ENCODE results near the gene KRT13. TPM values are rescaled to one million over a fixed set of nuclear protein-coding genes. Genes with fewer than 3 reads are reported as not detected.
A peak's percentile ranks its signal among the peaks of the same experiment; 100 is the strongest.

KRT13 gene
- total and polyA plus RNA-seq, 9 of the 15 experiments (the other 6 are each of a cell fraction or from before 2014, with no cell fraction given), result 0.11 to 1.1 (median 0.24) TPM; not detected in 3

- TF ChIP-seq THRA (IDR thresholded peaks at IDR 0.05) (no peak), FOS (IDR thresholded peaks at IDR 0.05; ENCODE audit: extremely low read depth, insufficient read length) (peak; percentile 82), CTBP1 (IDR thresholded peaks at IDR 0.05; ENCODE audit: borderline replicate concordance) (peak; percentile 91), ZNF512 (tag; IDR thresholded peaks at IDR 0.05) (no peak), ZNF79 (CRISPR knock-in tag; IDR thresholded peaks at IDR 0.05; ENCODE audit: low read depth) (0 out of 2 replicates have a peak, but pooled peaks have one; percentile 15), TAL1 (IDR thresholded peaks at IDR 0.05) (peak; percentile 39), POLR2AphosphoS5 (IDR thresholded peaks at IDR 0.05; ENCODE audit: control insufficient read depth, insufficient read depth, low read depth, low read length) (peak; percentile 44; the same call in 1 of the 2 replicates), E2F6 (IDR thresholded peaks at IDR 0.05; ENCODE audit: borderline replicate concordance in 1 of 2, extremely low read depth in 1 of 2, insufficient read depth in 1 of 2, insufficient read length in 1 of 2, low read depth in 1 of 2, low read length in 1 of 2, poor library complexity in 1 of 2, severe bottlenecking in 1 of 2) (peak in 1 of 2 experiments; percentile 57), SMARCC2 (IDR thresholded peaks at IDR 0.05; ENCODE audit: low read depth) (peak; percentile 98), HMBOX1 (IDR thresholded peaks at IDR 0.05) (peak; percentile 92), TBP (optimal IDR thresholded peaks at IDR 0.05; ENCODE audit: low read depth, low read length) (peak; percentile 68), GATAD2A (IDR thresholded peaks at IDR 0.05) (peak; percentile 63)
These were observed 24.9 kb upstream of the KRT13 start (continued) for GRCh38 chr17:41530062-41531048.
